ENCODE measurements around the gene SYVN1.

SYVN1 gene

DNA sequence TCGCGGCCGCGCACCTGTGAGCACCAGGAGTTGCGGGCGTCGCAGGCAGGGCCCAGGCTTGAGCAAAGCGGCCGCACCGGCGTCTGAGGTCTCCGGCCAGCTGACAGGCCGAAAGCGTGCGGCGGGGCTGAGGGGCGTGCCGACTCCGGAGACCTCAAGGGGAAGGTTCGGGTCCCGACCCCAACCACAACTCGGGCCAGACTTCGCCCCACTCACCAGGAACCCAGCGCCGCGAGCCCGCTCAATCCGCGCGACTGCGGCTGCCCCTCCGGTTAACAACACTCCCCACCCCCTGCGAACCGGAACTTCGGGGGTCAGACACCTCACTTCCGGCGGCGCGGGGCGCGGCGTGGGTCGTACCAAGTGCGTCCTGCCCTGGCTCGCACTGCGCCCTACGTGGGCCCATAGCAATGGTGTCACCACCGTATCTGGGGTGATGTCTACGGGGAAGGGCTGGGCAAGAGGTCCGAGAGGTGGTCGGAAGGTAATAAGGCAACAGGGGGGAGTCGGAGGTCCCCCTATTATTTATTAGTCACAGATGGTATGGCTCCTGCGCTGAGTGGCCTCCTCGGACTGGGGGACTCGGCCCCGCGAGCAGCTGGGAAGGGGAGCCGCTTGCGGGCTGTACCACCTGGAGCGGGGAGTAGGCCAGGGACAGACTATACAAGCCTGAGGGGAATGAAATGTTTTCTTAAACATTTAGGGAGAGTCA lies at the start of gene SYVN1:
SYVN1 (minus strand) TSS at position 280 of the 712 bp plus-strand sequence. CDS start 918 bp downstream, outside the sequence.
- TF ChIP-seq CTCF (IDR thresholded peaks at IDR 0.05; ENCODE audit: low read depth, low read length) (no peak), EZH2phosphoT487 (IDR thresholded peaks at IDR 0.05; ENCODE audit: low read depth) (no peak)
- H4K20me1 ChIP-seq (ENCODE audit: insufficient read depth, low read length), result no peaks in the 10 kb centered on the region
- peaks cover 36% of the 10 kb centered on the region for H3K4me1 ChIP-seq (ENCODE audit: low read length)
- H3K79me2 ChIP-seq (ENCODE audit: low read length), result peaks cover 47% of the 10 kb centered on the region
- H3K27me3 ChIP-seq (ENCODE audit: low read depth, low read length), result no peaks in the 10 kb centered on the region
- H3K9ac ChIP-seq (ENCODE audit: low read length), result peak within 1 kb of the TSS; percentile 99
- H2AFZ ChIP-seq (ENCODE audit: low read depth, low read length), result peak within 1 kb of the TSS; percentile 77
- peak within 1 kb of the TSS; percentile 100 for H3K4me2 ChIP-seq (ENCODE audit: low read length)
- H3K36me3 ChIP-seq (replicated peaks; ENCODE audit: low read depth, low read length), result peaks cover 33% of the 10 kb centered on the region
- H3K27ac ChIP-seq (ENCODE audit: low read length), result peak within 1 kb of the TSS; percentile 99
- H3K4me3 ChIP-seq (ENCODE audit: low read length), result peak within 1 kb of the TSS; percentile 93
- H3K9me3 ChIP-seq (ENCODE audit: insufficient read depth, low read length), result no peaks in the 10 kb centered on the region

- Histone ChIP-seq H2AFZ (ENCODE audit: low read depth, low read length) (no peak overlapping the region), H3K27me3 (ENCODE audit: low read depth, low read length) (no peaks in the 10 kb centered on the region), H3K79me2 (ENCODE audit: low read length) (peaks cover 13% of the 10 kb centered on the region), H3K36me3 (replicated peaks; ENCODE audit: low read depth, low read length) (peaks cover 20% of the 10 kb centered on the region), H3K4me1 (ENCODE audit: low read length) (peaks cover 13% of the 10 kb centered on the region), H4K20me1 (ENCODE audit: insufficient read depth, low read length) (no peaks in the 10 kb centered on the region), H3K4me2 (ENCODE audit: low read length) (peak overlapping the region; percentile 98; the same call in 1 of the 2 replicates), H3K9ac (ENCODE audit: low read length) (no peak overlapping the region), H3K27ac (ENCODE audit: low read length) (no peak overlapping the region), H3K9me3 (ENCODE audit: insufficient read depth, low read length) (no peaks in the 10 kb centered on the region), H3K4me3 (ENCODE audit: low read length) (no peak overlapping the region)
- no peak for TF ChIP-seq EZH2phosphoT487 (IDR thresholded peaks at IDR 0.05; ENCODE audit: low read depth)
- no peak for TF ChIP-seq CTCF (IDR thresholded peaks at IDR 0.05; ENCODE audit: low read depth, low read length)
These were observed 49.0 kb upstream of the SYVN1 start for GRCh38 chr11:65183201-65183891.

- H3K79me2 ChIP-seq (ENCODE audit: low read length), result peaks cover 13% of the 10 kb centered on the region
- peak overlapping the region; percentile 94 for H3K9ac ChIP-seq (ENCODE audit: low read length)
- H3K9me3 ChIP-seq (ENCODE audit: insufficient read depth, low read length), result no peaks in the 10 kb centered on the region
- peak overlapping the region; percentile 48 for H3K27ac ChIP-seq (ENCODE audit: low read length)
- 0 out of 2 replicates have a peak overlapping the region, but pooled peaks have one; percentile 23 for H2AFZ ChIP-seq (ENCODE audit: low read depth, low read length)
- H3K27me3 ChIP-seq (ENCODE audit: low read depth, low read length), result no peaks in the 10 kb centered on the region
- TF ChIP-seq EZH2phosphoT487 (IDR thresholded peaks at IDR 0.05; ENCODE audit: low read depth) (no peak), CTCF (IDR thresholded peaks at IDR 0.05; ENCODE audit: low read depth, low read length) (no peak)
- no peaks in the 10 kb centered on the region for H4K20me1 ChIP-seq (ENCODE audit: insufficient read depth, low read length)
- H3K4me1 ChIP-seq (ENCODE audit: low read length), result peaks cover 13% of the 10 kb centered on the region
- H3K4me2 ChIP-seq (ENCODE audit: low read length), result peak overlapping the region; percentile 98
- H3K4me3 ChIP-seq (ENCODE audit: low read length), result peak overlapping the region; percentile 94
- peaks cover 19% of the 10 kb centered on the region for H3K36me3 ChIP-seq (replicated peaks; ENCODE audit: low read depth, low read length)
These were observed 48.2 kb upstream of the SYVN1 start for GRCh38 chr11:65182258-65183170.

All from OCI-LY3 (cell line).